HG03442 (cell line): ENCODE measurements around the gene KLHL24.
A peak's percentile ranks its signal among the peaks of the same experiment; 100 is the strongest.
"Not testable (repeated sequence)": the region's sequence is repeated elsewhere in the genome, so short reads cannot be mapped to it uniquely, and the experiment has no call there.

Experiments used
- ATAC-seq: cut with Tn5 transposase; IDR thresholded peaks from one replicate; pipeline ENCODE4 v1.9.1; 2021; ENCODE audit warnings: mild to moderate bottlenecking, moderate library complexity; ENCODE audit not compliant: unreplicated experiment

Gene KLHL24

DNA sequence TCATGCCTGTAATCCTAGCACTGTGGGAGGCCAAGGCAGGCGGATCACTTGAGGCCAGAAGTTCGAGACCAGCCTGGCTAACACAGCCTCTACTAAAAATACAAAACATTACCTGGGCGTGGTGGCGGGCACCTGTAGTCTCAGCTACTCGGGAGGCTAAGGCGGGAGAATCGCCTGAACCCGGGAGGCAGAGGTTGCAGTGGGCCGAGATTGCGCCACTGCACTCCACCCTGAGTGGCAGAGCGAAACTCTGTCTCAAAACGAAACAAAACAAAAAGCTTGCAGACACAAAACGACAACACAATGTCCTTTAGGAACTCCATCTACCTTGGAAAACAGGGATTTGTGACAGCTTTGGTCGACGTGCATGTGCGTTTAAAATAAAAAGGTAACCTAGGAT is 716 bp upstream of the KLHL24 start:
- ATAC-seq, result no peak

DNA sequence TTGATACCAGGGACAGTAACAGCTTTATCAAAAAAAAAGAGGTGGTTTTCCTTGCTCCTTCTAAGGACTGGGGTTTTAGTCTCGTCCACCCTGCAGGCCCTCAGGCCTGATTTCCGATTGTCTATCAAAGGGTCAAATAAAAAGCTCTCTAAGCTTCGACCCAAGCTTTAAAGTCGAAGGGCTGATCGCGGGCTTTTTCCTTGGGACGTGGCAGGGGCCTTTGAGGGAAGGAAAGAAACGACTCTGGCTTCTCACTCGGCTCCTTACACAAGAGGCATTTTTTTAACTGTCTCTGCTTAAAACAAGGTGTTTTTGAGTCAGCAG is 354 bp upstream of the KLHL24 start:
- ATAC-seq, result no peak

DNA sequence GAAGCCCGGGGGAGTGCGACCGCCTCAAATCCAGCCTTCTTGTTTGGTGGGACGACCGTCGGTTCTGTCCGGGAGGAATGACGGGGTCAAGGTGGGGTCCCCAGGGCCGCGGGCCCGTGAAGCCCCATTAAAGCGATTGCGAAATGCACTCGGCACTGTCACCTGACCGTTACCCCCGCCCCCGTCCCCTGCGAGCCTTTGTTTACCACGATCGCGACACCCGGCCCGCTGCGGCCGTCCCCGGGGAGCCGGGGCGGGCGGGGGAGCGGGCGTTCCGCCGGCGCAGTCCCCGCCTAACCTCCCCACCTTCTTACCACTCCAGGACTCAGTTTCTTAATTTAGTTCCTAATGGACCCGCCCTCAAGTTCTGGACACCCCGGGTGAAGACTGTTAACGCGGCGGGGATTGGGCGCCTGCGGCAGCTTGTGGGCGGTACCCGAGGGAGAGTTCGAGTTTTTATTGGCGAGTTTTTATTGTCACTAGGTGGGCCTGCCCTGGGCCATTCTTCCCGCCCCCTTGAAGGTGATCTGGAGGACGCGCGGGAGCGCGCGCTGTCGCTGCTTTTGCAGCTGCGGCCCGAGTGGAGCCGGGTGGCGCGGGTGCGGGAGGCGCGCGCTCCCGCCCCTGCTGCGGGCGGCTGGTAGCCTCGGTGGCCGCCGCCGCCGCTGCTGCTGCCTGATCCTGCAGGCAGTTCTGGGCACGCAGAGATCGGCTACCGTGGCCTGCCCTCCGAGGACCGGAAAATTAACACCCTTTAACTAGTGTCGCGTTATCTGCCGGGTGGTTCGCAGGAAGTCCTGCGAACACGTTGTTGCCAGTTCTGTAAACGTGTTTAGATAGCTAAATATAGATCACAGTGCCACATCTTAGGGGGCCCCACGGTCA is 1.0 kb downstream of the KLHL24 start:
- ATAC-seq, result peak; percentile 77

DNA sequence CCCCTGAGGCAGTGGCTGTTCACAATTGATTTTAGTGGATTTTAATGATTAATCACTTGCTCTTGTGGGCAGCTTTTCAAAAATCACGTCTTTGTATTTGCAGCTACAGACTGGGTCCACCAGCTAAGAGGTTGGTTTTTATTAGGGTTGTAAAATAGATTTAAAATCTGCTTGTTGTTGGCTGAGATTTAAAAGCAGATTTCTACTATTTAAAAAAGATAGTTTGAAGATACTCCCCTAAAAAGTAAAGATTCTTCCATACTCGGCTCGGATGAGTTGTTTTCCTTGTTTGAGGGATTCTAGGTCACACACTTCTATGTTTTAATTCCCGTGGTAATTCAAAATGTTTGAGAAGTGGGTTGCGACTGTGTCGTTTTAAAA is 1.7 kb downstream of the KLHL24 start:
- ATAC-seq, result no peak

DNA sequence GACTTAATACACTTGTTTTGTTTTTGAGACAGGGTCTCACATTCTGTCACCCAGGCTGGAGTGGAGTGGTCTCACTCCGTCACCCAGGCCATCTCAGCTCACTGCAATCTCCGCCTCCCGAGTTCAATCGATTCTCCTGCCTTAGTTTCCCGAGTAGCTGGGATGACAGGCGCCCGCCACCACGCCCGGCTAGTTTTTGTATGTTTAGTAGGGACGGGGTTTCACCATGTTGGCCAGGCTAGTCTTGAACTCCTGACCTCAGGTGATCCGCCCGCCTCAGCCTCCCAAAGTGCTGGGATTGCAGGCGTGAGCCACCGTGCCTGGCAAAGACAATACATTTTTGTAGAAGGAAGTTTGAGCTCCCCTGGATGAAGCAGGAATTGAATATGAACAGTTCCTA is 2.2 kb downstream of the KLHL24 start:
- ATAC-seq, result not testable (repeated sequence)

DNA sequence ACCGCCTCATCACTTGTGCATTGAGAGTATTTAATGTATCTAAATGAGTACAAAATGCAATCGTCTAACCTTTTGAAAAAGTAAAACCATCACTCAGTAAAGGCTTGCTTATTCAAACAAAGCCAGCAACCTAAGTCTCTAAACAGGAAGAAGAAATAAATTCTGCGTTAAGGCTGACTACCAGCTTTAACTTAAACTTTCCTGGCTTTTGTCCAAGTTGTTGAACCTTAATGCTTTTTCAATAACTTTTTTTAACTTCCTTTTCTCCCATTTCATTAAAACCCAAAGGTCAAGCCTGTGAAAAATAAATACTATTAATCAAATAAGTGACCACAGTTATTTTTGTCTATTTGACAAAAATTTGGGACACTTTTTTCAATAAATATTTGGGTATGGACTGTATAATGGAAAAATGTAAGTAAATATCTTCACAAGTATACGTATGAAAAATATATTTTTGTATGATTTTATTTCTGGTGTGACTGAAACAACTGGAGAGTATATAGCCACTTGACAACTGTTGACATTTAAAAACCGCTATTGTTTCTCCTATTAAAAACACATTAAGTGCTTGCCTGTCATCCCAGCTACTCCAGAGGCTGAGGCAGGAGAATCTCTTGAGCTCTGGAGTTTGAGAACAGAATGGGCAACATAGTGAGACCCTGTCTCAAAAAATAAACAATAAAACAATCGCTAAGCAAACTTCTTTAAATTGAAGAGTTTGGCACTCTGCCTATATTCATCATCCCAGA is 2.9 kb downstream of the KLHL24 start:
- no peak for ATAC-seq

DNA sequence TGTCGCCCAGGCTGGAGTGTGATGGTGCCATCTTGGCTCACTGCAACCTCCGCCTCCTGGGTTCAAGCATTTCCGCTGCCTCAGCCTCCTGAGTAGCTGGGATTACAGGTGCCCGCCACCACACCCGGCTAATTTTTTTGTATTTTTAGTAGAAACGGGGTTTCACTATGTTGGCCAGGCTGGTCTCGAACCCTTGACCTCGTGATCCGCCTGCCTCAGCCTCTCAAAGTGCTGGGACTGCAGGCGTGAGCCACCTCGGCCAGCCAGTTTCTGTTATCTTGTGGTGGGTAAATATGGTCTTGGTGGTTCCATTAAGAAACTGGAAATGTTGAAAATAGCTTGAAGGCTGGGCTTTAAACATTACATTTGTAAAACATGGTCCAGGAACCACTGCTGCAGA is 5.2 kb downstream of the KLHL24 start:
- not testable (repeated sequence) for ATAC-seq

DNA sequence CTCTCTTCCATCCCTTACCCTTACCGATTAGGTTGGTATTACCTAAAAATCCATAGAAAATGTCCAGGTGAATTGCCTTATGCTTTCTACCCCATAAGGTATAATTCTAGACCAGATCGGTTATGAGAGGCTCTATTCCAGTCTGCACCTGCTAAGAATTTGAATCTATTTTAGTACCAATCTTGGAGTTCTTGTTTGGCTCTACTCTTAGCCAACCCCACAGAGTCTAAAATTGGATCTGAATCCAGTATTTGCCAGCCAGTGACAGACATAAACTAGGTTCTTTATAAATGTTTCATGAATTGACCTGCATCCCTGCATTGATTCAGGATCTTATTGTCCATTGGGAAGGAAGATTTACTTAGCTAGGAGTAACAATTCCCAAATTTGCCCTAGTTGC is 6.5 kb downstream of the KLHL24 start:
- ATAC-seq, result no peak

DNA sequence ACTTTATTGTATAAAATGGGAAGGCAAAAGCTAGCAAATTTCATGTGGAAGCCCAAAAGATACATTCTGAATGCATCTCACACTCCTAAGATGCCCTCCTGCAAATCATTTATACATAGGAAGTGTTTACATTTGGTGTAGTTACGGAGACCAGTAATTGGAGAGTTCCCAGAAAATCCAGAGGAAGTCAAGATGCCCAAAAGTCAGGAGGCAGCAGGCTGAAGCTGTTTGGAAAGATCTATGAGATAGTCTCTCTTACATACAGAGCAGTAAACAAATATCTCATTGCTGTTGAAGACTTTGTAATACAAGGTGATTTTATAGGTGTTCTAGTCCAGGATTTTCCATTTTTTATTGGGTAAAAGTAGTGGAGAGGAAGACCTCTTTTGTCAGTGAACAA is 8.8 kb downstream of the KLHL24 start:
- no peak for ATAC-seq

DNA sequence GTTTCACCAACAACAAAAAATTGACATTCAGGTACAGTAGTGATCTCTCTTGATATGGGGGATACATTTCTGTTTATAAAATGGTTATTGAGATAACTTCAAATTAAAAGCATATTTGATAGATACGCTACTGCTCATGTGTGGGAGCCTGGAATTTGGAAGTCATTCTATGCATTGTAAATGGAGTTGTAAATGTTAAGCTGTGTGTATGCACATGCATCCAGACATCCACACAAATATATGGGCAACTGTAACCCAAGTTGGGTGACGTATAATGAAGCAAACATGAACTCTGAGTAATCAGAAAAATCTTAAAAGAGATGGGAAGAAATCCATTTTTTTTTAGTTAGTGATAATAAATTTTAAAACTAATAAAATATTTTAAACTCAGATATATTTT is 9.8 kb downstream of the KLHL24 start:
- no peak for ATAC-seq

DNA sequence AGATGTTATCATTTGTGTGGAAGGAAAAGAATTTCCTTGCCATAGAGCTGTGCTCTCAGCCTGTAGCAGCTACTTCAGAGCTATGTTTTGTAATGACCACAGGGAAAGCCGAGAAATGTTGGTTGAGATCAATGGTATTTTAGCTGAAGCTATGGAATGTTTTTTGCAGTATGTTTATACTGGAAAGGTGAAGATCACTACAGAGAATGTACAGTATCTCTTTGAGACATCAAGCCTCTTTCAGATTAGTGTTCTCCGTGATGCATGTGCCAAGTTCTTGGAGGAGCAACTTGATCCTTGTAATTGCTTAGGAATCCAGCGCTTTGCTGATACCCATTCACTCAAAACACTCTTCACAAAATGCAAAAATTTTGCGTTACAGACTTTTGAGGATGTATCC is 15.1 kb downstream of the KLHL24 start:
- no peak for ATAC-seq

DNA sequence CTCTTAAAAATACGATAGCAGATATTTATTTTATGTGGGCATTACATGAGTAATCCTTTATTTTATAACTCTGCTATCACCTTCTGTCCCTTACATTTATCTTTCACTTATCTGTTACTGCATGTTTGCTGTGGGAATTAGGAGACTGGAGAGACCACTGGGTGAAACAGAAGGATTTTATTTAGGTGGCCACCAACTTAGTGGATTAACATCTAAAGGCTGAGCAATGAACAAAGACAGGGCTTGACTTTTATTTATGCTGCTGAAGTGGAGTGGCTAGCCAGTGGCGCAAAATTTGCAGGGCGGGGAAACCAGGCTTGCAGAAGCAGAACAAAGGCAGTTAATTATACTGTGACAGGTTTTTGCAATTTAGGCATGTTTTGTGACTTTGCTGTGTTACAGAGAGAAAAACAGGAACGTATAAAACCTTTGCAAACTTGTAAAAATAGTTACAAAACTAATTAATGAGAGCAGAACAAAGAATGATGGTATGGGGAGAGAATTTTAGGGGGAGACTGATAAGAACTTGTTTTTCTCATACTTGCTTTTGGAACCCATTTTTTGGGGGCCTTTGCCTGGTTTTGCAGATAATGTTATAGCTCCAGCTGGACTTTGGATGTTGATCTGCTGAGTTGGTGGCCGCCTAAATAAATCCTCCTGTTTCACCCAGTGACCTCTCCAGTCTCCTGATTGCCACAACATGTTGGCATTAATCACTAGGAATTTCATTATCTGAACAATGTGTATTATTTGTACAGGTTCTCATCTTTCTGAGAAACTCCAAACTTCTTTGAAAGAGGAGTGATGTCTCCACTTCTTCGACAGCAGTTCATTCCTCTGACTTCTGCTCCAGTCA is 18.0 kb downstream of the KLHL24 start:
- ATAC-seq, result no peak

DNA sequence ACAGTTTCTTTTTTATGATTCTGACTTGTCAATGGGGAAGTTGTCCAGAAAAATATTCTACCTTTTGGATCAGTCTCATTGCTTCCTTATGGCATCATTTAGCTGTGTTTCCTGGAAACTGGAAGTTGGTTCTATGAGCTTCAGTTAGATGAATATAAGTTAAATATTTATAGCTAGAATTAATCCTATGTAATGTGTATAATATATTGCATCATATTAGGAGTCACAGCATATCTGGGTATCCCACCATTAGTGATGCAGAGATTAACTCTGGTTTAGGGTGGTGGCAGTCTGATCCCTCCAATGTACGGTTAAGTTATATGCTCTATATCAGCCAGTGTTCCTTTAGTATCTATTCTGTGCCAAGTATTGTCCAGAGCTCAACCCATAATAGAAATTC is 19.3 kb downstream of the KLHL24 start:
- ATAC-seq, result no peak

DNA sequence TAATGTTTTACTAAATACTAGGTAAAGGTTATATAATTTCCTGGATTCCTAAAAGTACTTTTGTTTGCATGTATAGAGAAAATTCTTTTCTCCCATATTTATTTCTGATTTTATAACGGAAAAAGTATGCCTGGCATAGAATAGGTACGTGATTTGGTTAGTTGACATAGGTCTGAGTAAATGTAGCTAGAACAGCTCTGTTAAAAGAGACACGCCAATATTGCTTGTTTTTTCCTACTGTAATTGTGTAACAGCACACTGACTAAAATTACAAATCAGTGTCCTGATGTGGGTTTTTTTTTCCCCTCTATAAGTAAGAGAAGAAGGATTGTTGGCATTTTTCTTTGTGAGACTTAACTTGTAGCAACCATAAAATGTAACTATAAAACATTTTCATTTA is 26.7 kb downstream of the KLHL24 start:
- no peak for ATAC-seq

DNA sequence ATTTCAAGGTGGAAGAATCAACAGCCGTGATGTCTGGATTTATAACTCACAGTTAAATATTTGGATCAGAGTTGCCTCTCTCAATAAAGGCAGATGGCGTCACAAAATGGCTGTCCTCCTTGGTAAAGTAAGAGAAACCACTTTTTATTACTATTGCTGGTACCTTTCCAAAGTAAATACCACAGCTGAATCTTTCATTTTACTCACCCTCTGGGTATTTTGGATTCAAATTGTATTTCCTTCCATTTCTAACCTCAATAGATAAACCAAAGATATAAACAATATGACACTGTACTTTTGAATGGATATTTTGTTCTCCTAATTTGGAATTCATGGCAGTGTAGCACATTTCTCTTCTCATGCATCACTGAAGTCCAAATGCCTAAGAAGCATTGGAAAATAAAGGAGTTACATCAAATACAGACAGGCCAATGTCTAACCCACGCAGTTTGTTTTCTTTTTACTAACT is 29.5 kb downstream of the KLHL24 start:
- ATAC-seq, result no peak

DNA sequence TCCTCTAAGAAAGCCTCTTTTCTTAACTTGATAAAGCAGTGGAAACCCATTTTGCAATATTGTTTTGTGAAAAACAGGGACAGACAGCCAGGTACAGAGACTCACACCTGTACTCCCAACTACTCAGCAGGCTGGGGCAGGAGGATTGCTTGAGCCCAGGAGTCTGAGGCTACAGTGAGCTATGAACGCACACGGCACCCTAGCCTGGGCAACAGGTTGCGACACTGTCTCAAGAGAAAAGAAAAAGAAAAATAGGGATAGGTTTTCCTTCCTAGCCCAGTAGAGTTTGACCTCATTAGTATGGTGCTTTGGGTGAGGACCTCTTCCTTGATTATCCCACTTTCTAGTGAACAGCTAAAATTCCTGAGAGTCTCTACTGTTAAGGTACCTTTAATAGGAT is 44.6 kb downstream of the KLHL24 start:
- no peak for ATAC-seq

DNA sequence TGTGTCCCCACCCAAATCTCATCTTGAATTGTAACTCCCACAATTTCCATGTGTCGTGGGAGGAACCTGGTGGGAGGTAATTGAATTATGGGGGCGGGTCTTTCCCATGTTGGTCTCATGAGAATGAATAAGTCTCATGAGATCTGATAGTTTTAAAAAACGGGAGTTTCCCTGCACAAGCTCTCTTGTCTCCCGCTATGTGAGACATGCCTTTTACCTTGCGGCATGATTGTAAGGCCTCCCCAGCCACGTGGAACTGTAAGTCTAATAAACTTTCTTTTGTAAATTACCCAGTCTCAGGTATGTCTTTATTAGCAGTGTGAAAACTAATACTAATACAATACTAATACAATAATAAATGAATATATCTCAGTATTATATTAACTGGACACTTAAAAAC is 52.3 kb downstream of the KLHL24 start:
- ATAC-seq, result no peak

DNA sequence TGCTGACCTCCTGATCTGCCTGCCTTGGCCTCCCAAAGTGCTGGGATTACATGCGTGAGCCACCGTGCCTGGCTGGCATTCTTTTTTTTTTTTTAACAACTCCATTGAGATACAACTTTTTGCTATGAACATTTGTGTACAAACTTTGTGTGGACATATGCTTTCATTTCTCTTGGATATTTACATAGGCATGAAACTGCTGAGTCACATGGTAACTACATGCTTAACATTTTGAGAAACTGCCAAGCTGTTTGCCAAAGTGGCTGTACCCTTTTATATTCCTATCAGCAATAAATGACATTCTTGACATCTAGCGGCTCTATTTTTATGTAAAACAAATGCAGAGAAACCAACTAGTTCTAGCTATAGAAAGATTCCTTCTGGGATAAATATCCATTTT is 53.5 kb downstream of the KLHL24 start:
- ATAC-seq, result no peak

DNA sequence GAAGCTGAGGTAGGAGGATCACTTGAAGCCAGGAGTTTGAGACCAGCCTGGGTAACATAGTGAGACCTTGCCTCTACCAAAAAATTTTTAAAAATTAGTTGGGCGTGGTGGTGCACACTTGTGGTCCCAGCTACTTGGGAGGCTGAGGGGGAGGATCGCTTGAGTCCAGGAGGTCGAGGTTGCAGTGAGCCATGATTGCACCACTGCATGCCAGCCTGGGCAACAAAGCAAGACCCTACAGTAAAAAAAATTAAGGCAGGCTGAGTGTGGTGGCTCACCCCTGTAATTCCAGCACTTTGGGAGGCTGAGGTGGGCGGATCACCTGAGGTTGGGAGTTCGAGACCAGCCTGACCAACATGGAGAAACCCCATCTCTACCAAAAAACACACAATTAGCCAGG is 54.2 kb downstream of the KLHL24 start:
- not testable (repeated sequence) for ATAC-seq

DNA sequence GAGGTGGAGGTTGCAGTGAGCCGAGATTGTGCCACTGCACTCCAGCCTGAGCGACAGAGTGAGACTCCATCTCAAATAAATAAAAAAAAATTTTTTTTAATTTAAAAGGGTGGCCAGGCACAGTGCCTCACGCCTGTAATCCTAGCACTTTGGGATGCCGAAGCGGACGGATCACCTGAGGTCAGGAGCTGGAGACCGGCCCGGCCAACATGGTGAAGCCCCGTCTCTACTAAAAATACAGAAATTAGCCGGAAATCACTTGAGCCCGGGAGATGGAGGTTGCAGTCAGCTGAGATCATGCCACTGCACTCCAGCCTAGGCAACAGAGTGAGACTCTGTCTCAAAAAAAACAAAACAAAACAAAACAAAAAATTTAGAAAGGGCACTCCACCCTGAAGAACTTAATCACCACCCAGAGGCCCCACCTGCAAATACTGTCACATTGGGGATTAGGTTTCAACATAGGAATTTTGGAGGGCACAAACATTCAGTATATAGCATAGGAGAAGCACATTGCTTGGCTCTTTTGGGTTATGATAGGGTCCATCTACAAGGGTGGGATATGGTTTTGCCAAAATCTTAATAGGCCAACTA is 55.1 kb downstream of the KLHL24 start:
- no peak for ATAC-seq

DNA sequence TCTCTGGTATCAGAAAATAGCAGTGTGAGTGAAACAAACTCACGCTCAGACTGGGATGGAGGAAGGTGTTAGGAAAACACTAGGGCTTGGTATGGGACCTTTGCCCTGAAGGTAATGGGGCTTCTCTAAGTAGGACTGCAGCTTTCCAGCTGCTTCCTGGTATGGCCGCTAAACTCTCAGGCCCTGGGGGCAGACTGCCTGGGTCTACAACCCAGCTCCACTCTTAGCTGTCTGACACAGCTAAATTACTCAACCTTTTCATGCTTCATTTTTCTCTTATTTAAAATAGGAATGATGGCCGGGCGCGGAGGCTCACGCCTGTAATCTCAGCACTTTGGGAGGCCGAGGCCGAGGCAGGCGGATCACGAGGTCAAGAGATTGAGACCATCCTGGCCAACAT is 57.0 kb downstream of the KLHL24 start:
- ATAC-seq, result no peak
